ENCODE data around the gene AKAP8L.

AKAP8L gene

GRCh38 chr19:15418579-15419412 is at the start of gene AKAP8L:
Gene AKAP8L (minus strand): TSS chr19:15418988. CDS start chr19:15418923, 65 bp downstream.
- DNase-seq = peak; percentile 100

GRCh38 chr19:15467734-15468214 is 49.0 kb upstream of the AKAP8L start:
- no peak for DNase-seq

- DNase-seq = peak; percentile 75
These were observed 48.3 kb upstream of the AKAP8L start for GRCh38 chr19:15466851-15467733.

- DNase-seq = peak; percentile 77
These were observed 45.9 kb upstream of the AKAP8L start, which contains the start of gene RASAL3 for GRCh38 chr19:15464394-15465385. Gene RASAL3 (minus strand): TSS chr19:15464544. CDS start chr19:15464358, 186 bp downstream.

GRCh38 chr19:15463861-15464371 is 45.1 kb upstream of the AKAP8L start:
- DNase-seq = peak; percentile 86

- no peak for DNase-seq
These were observed 42.9 kb upstream of the AKAP8L start for GRCh38 chr19:15461694-15462093.

- DNase-seq = no peak
These were observed 39.1 kb upstream of the AKAP8L start for GRCh38 chr19:15457701-15458484.

GRCh38 chr19:15456871-15457700 is 38.3 kb upstream of the AKAP8L start:
- DNase-seq = peak; percentile 11

GRCh38 chr19:15456441-15456840 is 37.7 kb upstream of the AKAP8L start:
- no peak for DNase-seq

GRCh38 chr19:15455996-15456395 is 37.2 kb upstream of the AKAP8L start:
- no peak for DNase-seq

GRCh38 chr19:15453906-15454860 is 35.4 kb upstream of the AKAP8L start:
- DNase-seq = no peak

GRCh38 chr19:15453091-15453578 is 34.3 kb upstream of the AKAP8L start:
- no peak for DNase-seq

- no peak for DNase-seq
These were observed 33.6 kb upstream of the AKAP8L start for GRCh38 chr19:15452111-15453047.

GRCh38 chr19:15450528-15450890 is 31.7 kb upstream of the AKAP8L start:
- DNase-seq = no peak

GRCh38 chr19:15449620-15450527 is 31.1 kb upstream of the AKAP8L start, which contains the start of gene WIZ:
Gene WIZ (minus strand): TSS chr19:15449956. CDS start chr19:15448307, 1,649 bp downstream.
- DNase-seq = peak; percentile 88

All from CD4-positive, alpha-beta T cell treated with Interleukin-12 subunit alpha and Interleukin-12 subunit beta, for 1 hour (primary cell).